ENCODE measurements around the gene WWP2. TPM values are rescaled to one million over a fixed set of nuclear protein-coding genes. Genes with fewer than 3 reads are reported as not detected.
"Not testable (repeated sequence)": the region's sequence is repeated elsewhere in the genome, so short reads cannot be mapped to it uniquely, and the experiment has no call there.

Gene WWP2
- total RNA-seq, 1 donor from 2014 or later = 8.4 TPM

GRCh38 chr16:69830534-69831211 is 68.5 kb downstream of the WWP2 start:
- peak; percentile 65 for DNase-seq (ENCODE audit: low spot score)

- peak; percentile 66 for DNase-seq (ENCODE audit: low spot score)
These were observed 69.3 kb downstream of the WWP2 start for GRCh38 chr16:69831212-69832123.

- peak; percentile 45 for DNase-seq (ENCODE audit: low spot score)
These were observed 71.5 kb downstream of the WWP2 start for GRCh38 chr16:69833357-69834282.

- no peak for DNase-seq (ENCODE audit: low spot score)
These were observed 72.8 kb downstream of the WWP2 start for GRCh38 chr16:69834807-69835466.

- DNase-seq (ENCODE audit: low spot score) = no peak
These were observed 74.1 kb downstream of the WWP2 start for GRCh38 chr16:69836257-69836656.

GRCh38 chr16:69837380-69837779 is 75.2 kb downstream of the WWP2 start:
- no peak for DNase-seq (ENCODE audit: low spot score)

- DNase-seq (ENCODE audit: low spot score) = peak; percentile 73
These were observed 76.4 kb downstream of the WWP2 start for GRCh38 chr16:69838489-69838888.

GRCh38 chr16:69839240-69839688 is 77.1 kb downstream of the WWP2 start:
- DNase-seq (ENCODE audit: low spot score) = no peak

GRCh38 chr16:69839798-69840409 is 77.8 kb downstream of the WWP2 start:
- no peak for DNase-seq (ENCODE audit: low spot score)

GRCh38 chr16:69840975-69841374 is 78.8 kb downstream of the WWP2 start:
- DNase-seq (ENCODE audit: low spot score) = no peak

GRCh38 chr16:69844441-69844840 is 82.3 kb downstream of the WWP2 start:
- DNase-seq (ENCODE audit: low spot score) = no peak

GRCh38 chr16:69845181-69845580 is 83.0 kb downstream of the WWP2 start:
- DNase-seq (ENCODE audit: low spot score) = no peak

GRCh38 chr16:69847643-69848042 is 85.5 kb downstream of the WWP2 start:
- DNase-seq (ENCODE audit: low spot score) = no peak

GRCh38 chr16:69848637-69849545 is 86.8 kb downstream of the WWP2 start:
- peak; percentile 97 for DNase-seq (ENCODE audit: low spot score)

GRCh38 chr16:69851491-69852240 is 89.5 kb downstream of the WWP2 start:
- DNase-seq (ENCODE audit: low spot score) = no peak

GRCh38 chr16:69852815-69853214 is 90.7 kb downstream of the WWP2 start:
- DNase-seq (ENCODE audit: low spot score) = no peak

- no peak for DNase-seq (ENCODE audit: low spot score)
These were observed 91.3 kb downstream of the WWP2 start for GRCh38 chr16:69853481-69853880.

GRCh38 chr16:69854776-69855175 is 92.6 kb downstream of the WWP2 start:
- not testable (repeated sequence) for DNase-seq (ENCODE audit: low spot score)

GRCh38 chr16:69855592-69855991 is 93.5 kb downstream of the WWP2 start:
- no peak for DNase-seq (ENCODE audit: low spot score)
